ENCODE results near the gene CD33.
A peak's percentile ranks its signal among the peaks of the same experiment; 100 is the strongest.

Gene CD33

GRCh38 chr19:51259348-51260245, 34.7 kb downstream of the CD33 start:
- peak in 1 of 2 experiments; percentile 15 for DNase-seq

DNA sequence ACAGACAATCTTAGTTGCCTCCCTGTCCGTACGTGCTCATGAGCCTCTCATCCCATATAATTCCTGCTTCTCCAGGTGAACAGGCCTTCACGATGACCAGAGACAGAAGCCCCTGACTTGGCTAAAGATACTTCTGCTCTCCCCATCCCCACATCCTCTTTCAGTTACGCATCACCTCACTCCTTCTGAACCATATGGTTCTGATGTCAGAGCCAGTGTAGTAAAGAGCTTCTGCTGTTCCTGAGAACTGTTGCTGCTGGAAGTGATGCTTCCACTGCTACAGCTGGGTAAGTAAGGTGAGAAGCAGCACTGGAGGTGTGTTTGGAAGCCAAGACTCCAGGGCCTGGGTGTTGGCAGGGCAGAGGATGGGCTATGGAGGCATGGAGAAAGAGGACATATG, 38.9 kb downstream of the CD33 start:
- no peak for DNase-seq

DNA sequence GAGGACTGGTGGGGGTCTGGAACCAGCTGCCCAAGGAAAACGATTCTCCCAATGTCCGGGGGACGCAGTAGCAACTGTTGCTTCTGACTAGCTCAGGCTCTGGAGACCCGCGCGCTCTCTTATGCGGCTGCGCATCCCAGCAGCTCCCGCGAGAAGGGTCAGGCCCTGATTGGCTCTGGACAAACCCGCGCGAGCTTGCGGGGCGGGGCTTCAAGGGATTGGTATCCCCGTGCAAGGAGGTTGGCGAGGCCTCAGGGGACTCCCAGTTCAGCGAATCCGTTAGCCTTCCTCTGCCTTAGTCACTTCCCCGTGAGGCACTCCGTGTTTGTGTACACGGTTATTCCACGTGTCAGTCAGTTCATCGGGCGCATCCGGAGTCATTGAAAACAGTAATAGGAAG, 46.2 kb downstream of the CD33 start:
- DNase-seq, result no peak

DNA sequence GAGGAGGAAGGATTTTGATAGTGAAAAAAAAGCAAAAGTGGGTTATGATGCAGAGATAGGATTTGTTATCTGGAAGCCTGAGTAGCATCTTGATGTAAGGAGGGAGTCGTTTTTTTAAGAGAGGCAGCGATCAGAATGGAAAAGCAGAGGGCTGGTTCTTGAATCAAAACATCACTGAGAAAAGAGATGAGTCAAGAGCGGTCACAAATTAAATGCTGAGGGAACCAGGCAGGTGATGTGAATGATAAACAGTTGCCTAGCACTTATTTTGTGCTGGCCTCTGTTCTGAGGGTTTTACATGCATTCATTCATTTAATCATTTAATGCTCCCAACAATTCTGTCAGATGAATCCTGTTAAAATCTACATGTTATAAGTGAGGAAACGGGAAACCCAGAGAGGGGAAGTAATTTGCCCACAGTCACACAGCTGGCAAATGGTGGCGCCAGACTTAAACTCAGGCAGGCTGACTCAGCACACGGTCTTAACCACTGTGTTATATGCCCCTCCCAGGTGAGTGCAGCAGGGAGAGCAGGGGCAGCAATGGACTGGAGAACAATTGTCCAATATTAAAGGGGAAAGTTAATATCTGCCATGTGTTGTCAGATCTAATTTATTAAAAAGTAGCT, 47.4 kb downstream of the CD33 start:
- no peak for DNase-seq

GRCh38 chr19:51274049-51274770, 49.3 kb downstream of the CD33 start:
- no peak for DNase-seq

- DNase-seq, result no peak
Measured at GRCh38 chr19:51277112-51277511, 52.2 kb downstream of the CD33 start.

- DNase-seq, result no peak
Measured at GRCh38 chr19:51282335-51282734, 57.5 kb downstream of the CD33 start.

- DNase-seq, result no peak
Measured at GRCh38 chr19:51285682-51286081, 60.8 kb downstream of the CD33 start.
